ENCODE data around the gene MATK.

Gene MATK

DNA sequence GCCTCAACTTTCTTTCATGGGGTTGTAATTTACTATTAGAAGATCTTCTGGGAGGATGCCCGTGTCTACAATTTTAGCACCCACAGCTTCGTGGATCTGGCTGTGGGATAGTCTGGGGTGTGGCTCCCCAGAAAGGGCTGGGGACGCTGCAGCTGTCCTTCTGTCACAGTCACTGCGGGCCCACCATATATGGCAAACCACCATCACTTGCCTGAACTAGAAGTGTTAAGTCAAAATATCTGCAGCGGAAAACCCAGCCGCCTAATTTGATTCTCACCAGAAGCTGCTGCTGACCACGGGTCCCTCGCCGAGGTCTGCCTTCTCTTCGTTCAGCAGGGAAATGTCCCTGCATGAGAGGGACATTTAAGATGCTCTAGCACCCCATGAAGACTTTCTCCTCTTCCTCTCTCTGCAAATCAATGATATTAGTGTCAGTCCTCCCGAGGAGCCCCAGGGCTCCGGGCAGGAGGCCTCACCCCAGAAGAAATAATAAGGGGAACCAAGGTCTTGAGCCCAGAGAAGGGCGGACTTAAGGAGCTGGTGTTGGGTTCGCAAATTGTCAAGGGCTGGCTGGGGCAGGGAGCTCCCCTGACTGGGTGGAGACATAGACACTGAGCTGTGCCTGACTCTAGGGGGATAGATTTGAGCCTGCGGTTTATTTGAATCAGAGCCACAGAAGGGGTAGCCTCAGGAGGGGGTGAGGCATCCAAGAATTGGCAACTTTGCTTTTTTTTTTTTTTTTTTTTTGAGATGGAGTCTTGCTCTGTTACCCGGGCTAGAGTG lies 3.0 kb upstream of the MATK start:
- no peak for DNase-seq

DNA sequence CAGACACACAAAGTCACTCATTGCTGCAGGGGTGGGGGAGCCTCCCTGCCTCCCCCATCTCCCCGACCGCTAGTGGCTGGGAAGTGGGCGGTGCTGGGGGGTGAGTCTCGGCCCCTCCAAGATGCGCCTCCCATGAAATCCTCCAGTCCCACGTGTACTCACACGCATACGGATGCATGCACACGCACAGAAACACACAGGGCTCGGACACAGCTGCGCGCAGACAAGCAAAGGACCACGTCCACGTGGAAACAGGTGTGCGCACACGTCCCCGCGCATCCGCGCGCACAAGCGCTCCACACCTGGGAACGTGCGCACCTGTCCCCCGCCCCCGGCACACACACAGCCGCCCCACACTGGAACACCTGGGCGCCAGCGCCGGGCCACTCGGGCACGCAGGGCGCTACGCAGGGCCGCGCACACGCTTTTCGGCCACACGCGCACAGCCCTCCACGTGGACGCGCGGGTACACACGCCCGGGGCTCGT lies 687 bp downstream of the MATK start:
- no peak for DNase-seq

DNA sequence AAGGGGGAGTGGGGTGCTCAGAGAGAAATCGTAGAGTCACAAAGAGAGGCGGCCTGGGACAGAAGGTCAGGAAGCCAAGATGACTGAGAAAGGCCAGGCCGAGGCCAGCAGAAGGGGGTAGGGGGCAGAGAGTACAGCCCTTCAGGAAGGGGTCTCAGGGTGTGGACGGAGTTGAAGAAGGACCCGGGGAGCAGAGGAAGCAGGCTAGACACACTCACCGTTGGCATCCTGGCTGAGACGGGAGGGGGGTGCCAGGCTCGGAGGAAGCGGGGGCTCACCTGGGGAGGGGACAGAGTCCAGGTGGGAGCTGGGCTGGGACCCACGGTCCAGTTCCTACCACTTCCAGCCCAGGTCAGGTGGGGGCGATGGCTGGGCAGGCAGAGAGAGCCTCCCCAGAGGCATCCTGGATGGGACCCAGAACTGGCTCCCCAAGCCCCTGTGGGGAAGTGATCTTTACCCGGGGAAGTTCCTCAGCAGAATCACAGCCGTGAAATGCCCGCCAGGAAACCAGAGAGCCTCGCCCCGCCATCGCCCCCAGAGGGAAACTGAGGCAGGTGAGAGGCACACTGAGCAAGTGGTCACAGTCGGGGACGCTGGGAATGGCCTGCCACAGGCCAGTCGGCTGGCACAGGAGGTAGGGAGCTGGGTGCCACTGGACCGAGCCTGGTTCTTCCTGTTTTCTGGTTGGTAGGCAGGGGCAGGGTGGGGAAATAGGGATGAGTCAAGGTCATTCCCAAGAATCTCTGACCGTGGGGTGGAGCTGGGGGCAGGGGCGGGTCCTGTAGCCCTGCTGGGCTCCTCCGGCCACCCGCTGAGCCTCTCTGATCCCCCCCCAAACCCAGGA lies 1.4 kb downstream of the MATK start:
- DNase-seq: no peak

DNA sequence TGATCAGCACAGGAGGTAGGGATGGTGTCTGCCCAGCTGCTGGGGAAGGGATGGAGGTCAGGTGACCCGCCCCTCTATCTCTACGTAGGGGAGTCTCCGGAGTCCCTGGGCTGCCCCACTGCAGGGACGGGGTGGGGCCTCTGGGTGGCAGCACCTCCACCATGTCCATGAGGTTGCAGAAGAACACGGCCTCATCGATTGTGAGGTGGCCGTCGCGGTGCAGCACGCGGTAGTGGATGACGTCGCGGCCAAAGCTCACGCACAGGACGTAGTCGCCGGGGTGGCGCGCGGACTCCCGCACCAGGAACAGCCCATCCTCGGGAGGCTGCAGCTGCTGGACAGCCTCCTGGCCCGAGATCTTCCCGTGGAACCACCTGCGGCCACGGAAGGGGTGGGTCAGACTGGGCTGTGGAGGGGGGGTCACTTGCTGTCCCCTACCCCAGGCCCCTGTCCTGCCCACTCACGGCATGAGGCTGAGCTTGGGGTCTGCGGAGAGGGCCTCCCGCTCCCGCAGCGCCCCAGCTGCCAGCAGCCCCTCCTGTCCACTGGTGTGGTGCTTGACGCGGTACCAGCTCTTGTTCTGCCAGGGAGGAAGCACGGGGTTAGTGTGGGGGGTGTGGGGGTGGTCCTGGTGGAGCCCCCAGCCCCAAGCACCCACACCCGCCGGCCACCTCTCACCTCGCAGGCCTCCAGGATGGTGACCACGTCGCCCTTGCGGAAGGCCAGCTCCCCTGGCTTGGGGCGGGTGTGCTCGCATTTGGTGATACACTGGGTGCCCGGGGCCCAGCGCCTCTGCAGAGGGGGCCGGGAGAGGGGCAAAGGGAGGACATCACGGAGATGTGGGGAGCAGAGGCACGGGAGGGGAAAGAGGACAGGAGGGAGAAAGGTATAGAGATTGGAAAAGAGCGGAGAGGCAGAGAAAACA lies 2.3 kb downstream of the MATK start:
- no peak for DNase-seq

GRCh38 chr19:3782903-3783302 lies 3.3 kb downstream of the MATK start:
- DNase-seq: no peak

GRCh38 chr19:3782330-3782729 lies 3.9 kb downstream of the MATK start:
- DNase-seq: no peak

- no peak for DNase-seq
These were observed 4.6 kb downstream of the MATK start for GRCh38 chr19:3781603-3782002.

DNA sequence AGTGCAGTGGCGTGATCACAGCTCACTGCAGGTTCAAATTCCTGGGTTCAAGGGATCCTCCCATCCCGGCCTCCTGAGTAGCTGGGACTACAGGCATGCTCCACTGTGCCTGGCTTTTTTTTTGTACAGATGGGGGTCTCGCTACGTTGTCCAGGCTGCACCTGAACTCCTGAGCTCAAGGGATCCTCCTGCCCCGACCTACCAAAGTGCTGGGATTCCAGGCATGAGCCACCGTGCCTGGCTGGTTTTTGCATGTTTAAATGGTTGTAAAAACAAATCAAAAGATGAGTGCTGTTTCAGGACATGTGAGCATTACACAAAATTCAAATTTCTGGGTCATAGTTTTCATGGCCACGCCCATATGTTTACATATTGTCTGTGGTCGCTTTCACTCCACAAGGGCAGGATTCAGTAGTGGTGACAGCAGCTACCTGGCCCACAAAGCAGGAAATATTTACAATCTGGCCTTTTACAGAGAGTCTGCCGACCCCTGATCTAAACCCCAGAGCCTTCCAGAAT lies 5.3 kb downstream of the MATK start:
- DNase-seq: no peak

GRCh38 chr19:3778899-3779723 lies 7.1 kb downstream of the MATK start:
- DNase-seq: no peak

GRCh38 chr19:3778104-3778867 lies 7.9 kb downstream of the MATK start:
- no peak for DNase-seq

GRCh38 chr19:3776479-3777040 lies 9.6 kb downstream of the MATK start:
- no peak for DNase-seq

DNA sequence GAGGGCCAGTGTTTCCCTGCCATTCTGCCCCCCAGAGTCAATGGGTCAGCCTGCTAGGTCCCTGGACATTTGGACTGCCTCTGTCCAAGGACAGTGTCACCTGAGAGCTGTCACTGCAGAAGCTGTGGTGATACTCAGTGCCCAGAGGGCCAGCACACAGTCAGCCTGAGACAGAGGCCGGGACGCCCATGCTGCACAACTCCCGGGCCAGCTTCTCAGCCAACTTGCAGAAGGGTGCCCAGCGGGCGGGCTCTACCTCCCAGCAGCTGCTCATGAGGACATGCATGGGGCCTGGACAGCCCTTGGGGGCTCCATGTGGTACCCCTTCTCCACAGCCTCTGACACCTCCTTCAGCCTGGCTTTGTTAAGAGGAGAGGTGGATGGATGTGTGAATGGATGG lies 10.3 kb downstream of the MATK start:
- DNase-seq: no peak

DNA sequence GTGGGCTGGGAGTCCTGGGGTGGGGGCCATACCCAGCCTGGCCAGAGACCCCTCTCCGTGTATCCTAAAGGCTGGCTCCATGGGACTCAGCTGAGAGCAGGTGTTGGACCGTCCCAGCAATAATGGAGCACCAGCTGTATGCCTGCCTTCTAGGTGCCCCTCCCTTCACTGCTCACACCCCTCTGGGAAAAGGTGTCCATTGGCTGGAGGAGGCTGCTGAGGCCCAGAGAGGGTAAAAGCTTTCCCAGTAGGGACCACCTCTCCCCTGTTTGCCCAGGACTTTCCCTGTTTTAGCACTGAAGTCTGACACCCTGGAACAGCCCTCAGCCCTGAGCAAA lies 10.8 kb downstream of the MATK start:
- no peak for DNase-seq

DNA sequence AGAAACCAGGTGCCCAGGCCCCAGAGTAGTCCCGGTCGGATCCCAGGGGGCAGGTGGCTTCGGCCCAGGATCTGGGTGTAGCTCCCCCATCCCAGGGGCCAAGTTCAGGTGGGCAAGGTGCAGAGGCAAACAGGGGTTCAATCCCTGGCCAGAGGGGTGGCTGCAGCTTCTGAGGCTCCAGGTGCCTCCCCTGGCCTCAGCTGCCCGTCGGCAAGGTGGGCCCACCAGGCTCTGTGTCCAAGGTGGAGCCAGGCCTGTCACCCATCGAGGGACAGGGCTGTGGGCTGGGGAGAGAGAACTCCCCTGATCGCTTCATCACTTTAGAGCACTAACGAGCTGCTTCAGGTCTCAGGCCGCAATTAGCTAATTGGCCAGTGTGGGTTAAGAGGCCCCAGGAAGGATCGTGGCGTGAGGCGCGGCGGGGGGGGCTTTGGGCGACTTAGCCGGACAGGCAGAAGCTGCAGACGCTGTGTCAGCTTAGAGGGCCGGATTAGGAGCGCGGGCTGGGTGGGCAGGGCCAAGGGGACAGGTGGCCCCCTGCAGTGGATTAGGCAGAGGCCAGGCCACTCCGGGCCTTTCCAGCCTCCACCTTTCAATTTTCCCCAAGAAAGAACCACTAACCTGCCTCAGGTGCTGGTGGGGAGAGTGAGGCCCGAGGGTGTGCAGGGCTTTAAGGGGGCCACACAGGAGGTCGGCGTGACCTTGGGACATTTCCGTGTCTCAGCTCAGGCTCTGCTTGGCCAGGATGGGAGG lies 11.4 kb downstream of the MATK start:
- DNase-seq: no peak

- DNase-seq: no peak
These were observed 12.2 kb downstream of the MATK start for GRCh38 chr19:3773814-3774515.

GRCh38 chr19:3771906-3772455 lies 14.2 kb downstream of the MATK start, which contains the start of gene RAX2:
Gene RAX2 (minus strand): TSS chr19:3772228. CDS start chr19:3771742, 486 bp downstream.
- DNase-seq: no peak

GRCh38 chr19:3771000-3771905 lies 14.9 kb downstream of the MATK start:
- DNase-seq: no peak
